ENCODE results near the gene SMPDL3B. TPM values are rescaled to one million over a fixed set of nuclear protein-coding genes. Genes with fewer than 3 reads are reported as not detected.

The SMPDL3B gene
- total RNA-seq, 4 donors from 2014 or later = 6.6 TPM; not detected in 3

DNA sequence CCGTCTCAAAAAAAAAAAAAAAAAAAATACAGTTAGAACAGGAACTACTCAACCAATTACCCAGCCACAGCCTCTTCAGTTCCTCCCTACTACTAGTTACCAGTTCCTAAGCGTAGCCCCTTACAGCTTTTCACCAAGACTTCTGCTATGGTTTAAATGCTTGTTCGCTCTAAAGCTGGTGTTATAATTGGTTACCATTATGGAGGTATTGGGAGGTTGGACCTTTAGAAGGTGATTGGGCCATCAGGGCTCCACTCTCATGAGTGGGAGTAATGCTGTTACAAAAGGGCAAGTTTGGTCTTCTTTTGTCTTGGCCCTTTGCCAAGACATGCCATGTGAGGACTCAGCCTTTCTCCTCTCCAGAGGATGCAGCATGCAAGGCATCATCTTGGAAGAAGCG is 3.0 kb upstream of the SMPDL3B start:
- Histone ChIP-seq H3K27me3 (no peaks in the 10 kb centered on the region), H3K27ac (no peak overlapping the region), H3K4me3 (no peak overlapping the region), H3K9me3 (no peaks in the 10 kb centered on the region), H3K4me1 (no peaks in the 10 kb centered on the region), H3K36me3 (no peaks in the 10 kb centered on the region)
- intact Hi-C loops (cut with DNase I; ENCODE audit: low total_unique reads) = no loop called here
- TF ChIP-seq POLR2A (IDR thresholded peaks at IDR 0.05) (no peak), CTCF (IDR thresholded peaks at IDR 0.05) (no peak)
- no peak for DNase-seq

DNA sequence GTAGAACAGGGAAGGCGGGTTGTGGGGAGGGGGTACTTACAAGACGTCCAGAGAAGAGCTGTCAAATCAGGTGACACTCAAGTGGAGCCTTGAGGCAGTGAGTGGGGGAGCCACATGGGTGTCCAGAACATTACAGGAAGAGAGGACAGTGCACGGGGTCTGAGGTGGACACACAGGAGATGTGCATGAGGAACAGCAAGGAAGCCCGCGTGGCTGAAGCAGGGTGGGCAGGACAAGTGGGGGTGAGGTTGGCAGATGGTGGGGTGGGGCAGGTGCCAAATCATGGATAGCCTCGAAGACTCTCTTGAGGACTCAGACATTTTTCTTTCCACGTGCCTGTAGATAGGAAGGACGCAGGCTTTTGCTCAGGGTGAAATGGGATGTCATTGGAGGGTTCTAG is 921 bp downstream of the SMPDL3B start:
- no peak for DNase-seq
- Histone ChIP-seq H3K4me3 (no peak overlapping the region), H3K27ac (no peak overlapping the region), H3K36me3 (no peaks in the 10 kb centered on the region), H3K27me3 (no peaks in the 10 kb centered on the region), H3K9me3 (no peaks in the 10 kb centered on the region), H3K4me1 (no peaks in the 10 kb centered on the region)
- no peak for TF ChIP-seq POLR2A (IDR thresholded peaks at IDR 0.05)
- TF ChIP-seq CTCF (IDR thresholded peaks at IDR 0.05) = no peak
- intact Hi-C loops (cut with DNase I; ENCODE audit: low total_unique reads) = no loop called here

DNA sequence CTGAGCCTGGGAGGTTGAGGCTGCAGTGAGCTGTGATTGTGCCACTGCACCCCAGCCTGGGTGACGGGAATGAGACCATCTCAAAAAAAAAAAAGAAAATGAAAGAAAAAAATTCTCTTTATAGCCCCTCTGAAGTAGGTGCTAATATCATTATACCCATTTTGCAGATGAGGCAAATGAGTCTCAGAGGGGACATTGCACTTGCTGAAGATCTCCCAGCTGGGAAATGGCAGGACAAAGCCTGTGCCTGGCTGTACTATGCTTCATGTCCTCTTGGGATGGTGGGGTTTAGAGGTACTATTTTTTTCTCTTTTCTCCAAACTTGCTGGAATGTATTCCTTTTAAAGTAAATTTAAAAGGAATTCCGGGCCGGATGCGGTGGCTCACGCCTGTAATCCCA is 1.6 kb downstream of the SMPDL3B start:
- Histone ChIP-seq H3K4me1 (no peaks in the 10 kb centered on the region), H3K27ac (no peak overlapping the region), H3K27me3 (no peaks in the 10 kb centered on the region), H3K36me3 (no peaks in the 10 kb centered on the region), H3K9me3 (no peaks in the 10 kb centered on the region), H3K4me3 (no peak overlapping the region)
- no peak for TF ChIP-seq POLR2A (IDR thresholded peaks at IDR 0.05)
- no peak for TF ChIP-seq CTCF (IDR thresholded peaks at IDR 0.05)
- intact Hi-C loops (cut with DNase I; ENCODE audit: low total_unique reads) = no loop called here
- no peak for DNase-seq

DNA sequence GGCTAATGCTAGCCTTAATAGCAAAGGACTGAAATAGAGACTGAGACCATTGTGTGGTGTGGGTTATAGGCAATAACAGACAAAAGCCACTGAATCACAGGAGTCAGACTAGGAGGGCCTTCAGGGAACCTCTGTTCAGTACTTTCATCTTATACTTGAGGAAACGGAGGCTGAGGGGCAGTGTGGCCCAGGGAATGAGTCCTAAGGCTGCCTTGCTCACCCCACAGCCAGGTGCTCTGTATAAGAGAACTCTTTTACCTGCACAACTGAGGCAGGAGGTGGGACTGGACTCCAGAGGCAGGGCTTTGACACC is 2.7 kb downstream of the SMPDL3B start:
- H3K36me3 ChIP-seq = no peaks in the 10 kb centered on the region
- intact Hi-C loops (cut with DNase I; ENCODE audit: low total_unique reads) = no loop called here
- no peak overlapping the region for H3K4me3 ChIP-seq
- H3K27me3 ChIP-seq = no peaks in the 10 kb centered on the region
- TF ChIP-seq CTCF (IDR thresholded peaks at IDR 0.05) (no peak), POLR2A (IDR thresholded peaks at IDR 0.05) (no peak)
- H3K27ac ChIP-seq = no peak overlapping the region
- H3K4me1 ChIP-seq = no peaks in the 10 kb centered on the region
- no peak for DNase-seq
- H3K9me3 ChIP-seq = no peaks in the 10 kb centered on the region

DNA sequence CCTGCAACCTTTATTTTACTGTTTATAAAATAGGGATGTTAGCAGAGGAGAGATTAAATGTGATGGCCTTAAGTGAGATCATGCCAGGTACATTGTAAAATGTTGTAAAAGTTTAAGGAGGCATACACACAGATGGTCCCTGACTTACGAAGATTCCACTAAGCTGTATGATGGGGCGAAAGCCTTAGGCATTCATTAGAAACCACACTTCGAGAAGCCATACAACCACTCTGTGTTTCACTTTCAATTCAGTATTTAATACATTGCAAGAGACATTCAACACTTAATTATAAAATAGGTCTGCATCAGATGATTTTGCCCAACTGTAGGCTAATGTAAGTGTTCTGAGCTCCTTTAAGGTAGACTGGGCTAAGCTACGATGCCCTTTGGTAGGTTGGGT is 3.7 kb downstream of the SMPDL3B start:
- Histone ChIP-seq H3K4me3 (no peak overlapping the region), H3K27ac (no peak overlapping the region), H3K36me3 (no peaks in the 10 kb centered on the region), H3K9me3 (no peaks in the 10 kb centered on the region), H3K4me1 (no peaks in the 10 kb centered on the region), H3K27me3 (no peaks in the 10 kb centered on the region)
- DNase-seq = no peak
- TF ChIP-seq POLR2A (IDR thresholded peaks at IDR 0.05) (no peak), CTCF (IDR thresholded peaks at IDR 0.05) (no peak)
- intact Hi-C loops (cut with DNase I; ENCODE audit: low total_unique reads) = no loop called here
